T-helper 2 cell treated with Interferon-gamma antibody and Interleukin-4, amounts not matched to agents 100 ng/mL and 5 ng/mL, for 36 hours (primary cell): Measurements from ENCODE around the gene GALNT10. TPM values are rescaled to one million over a fixed set of nuclear protein-coding genes. Genes with fewer than 3 reads are reported as not detected.

Experiments used
- intact Hi-C: fragments of 100-400 bp; cut with micrococcal nuclease; formaldehyde crosslinking; loops from one replicate; pipeline ENCODE4 v1.15.1; 2023
- total RNA-seq: library from RNA; stranded (reverse); gene quantifications from 2 replicates; pipeline ENCODE4 v1.2.3, GENCODE V29; 2022

GALNT10 gene
- total RNA-seq, 1 donor from 2014 or later = 38.4 TPM

DNA sequence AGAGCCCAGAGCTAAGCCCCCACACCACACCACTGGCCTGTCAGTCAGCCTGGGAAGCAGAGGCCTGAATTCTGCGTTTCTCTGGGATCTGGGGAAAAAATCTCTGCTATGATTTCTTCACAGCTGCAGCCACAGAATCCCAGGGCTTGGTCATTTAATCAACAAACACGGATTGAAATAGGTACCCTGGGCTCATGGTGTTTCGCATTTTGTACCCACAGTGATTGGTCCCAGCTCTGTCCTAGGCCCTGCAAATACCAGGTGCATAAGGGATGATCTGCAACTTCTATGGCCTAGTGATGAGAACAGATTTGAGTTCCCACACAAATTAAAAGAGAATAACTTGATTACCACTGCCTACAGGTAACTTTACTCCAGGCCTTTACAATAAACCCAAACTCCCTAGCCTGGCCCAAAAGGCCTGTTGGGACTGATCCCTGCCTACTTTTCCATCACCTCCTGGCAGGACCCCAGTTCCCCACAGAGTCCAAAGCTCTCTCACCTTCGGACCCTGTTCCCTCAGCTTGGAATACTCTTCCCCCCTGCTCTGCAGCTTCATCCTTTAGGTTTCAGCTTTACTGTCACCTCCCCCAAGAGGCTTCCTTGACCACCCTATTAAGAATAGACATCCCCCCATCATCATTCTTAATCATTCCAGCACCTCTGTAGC lies 240.6 kb downstream of the GALNT10 start:
- intact Hi-C loops = no loop called here

- intact Hi-C loops = no loop called here
These were observed 244.7 kb downstream of the GALNT10 start for GRCh38 chr5:154435226-154435625.

- intact Hi-C loops = no loop called here
These were observed 246.9 kb downstream of the GALNT10 start for GRCh38 chr5:154437281-154437965.

DNA sequence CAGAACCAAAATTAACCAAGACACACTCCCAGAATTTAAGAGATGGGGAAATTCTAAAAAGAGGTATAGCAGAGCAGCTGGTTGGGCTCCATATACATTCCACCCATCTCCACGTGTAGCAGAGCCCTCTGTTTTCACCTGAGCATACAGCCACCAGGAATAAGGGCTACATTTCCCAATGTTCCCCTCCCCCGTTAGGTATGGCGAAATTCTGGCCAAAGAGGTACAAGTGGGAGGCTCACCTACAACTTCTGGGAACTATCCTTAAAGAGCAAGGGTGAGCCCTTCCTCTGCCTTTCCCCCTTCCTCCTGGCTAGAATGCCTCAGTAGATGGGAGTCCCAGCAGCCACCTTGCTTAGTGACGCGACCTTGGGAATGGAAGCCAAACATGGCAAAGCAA lies 250.0 kb downstream of the GALNT10 start:
- intact Hi-C loops = no loop called here

DNA sequence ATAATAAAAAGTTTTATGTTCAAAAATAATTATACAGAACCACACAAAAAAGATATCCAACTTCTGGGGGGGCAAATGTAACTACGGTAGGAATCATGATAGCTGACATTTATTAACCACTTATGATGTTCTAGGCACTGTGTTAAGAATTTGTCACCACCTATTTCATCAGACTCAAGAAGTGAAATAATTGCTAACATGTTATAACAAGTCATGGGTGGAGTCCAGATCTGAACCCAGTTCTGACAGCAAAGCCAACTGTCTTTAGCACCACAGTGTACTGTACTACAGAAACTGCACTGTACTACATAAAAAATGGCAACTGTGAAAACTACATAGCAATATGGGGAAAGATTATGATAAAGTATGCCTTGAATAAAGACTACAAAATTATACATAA lies 252.3 kb downstream of the GALNT10 start:
- intact Hi-C loops = no loop called here

DNA sequence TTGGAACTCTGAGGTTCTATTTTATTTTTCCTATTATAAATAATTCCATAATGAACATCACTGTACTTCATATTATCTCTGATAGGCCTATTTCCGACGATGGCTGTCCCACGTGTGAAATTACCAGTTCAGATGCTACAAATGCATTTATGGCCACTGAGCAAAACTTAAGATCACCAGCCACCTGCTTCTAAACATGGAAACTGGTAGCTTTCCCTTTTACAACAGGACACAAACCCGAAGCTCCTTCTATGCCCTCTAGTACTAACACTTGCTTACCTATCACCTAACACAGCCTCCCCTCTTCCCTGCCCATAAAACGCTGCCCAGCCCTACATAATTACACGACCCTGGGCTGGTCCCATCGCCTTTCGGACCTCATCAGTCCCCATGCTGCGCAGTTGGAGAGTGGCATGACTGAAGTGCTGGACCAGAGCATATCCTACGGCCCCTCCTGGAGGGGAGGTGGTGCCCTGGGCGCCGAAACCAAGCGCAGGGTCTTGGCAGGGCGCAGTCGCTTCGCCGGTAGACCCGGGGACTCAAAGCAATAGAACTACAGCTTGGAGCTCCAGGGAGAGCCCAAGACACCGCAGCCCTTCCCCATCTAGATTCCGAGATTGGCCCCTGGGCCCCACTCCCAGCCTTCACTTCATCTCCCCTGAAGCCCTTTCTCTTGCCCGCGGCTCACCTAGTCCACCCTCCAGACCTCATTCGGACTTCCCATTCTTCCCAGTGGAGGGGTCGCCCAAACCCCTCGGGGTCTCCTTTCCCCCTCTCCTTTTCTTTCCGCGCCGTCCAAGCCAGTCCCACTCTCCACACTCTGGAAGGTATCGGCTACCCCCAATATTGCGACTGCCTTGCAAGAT lies 254.3 kb downstream of the GALNT10 start:
- intact Hi-C loops = loop anchor here (1.0 to 2.0 kb wide), 6 partner anchors 254 to 497 kb away; partner anchors contain the start of genes CNOT8, FAM114A2, GALNT10 and LARP1

GRCh38 chr5:154445422-154446194 lies 255.1 kb downstream of the GALNT10 start, which contains the start of gene SAP30L:
Gene SAP30L (plus strand): TSS chr5:154445997. CDS start chr5:154446605, 608 bp downstream.
- intact Hi-C loops = loop anchor here (1.0 to 2.0 kb wide), 6 partner anchors 255 to 496 kb away; partner anchors contain the start of genes CNOT8, FAM114A2, GALNT10 and LARP1

GRCh38 chr5:154446195-154447088 lies 255.9 kb downstream of the GALNT10 start:
- intact Hi-C loops = no loop called here

DNA sequence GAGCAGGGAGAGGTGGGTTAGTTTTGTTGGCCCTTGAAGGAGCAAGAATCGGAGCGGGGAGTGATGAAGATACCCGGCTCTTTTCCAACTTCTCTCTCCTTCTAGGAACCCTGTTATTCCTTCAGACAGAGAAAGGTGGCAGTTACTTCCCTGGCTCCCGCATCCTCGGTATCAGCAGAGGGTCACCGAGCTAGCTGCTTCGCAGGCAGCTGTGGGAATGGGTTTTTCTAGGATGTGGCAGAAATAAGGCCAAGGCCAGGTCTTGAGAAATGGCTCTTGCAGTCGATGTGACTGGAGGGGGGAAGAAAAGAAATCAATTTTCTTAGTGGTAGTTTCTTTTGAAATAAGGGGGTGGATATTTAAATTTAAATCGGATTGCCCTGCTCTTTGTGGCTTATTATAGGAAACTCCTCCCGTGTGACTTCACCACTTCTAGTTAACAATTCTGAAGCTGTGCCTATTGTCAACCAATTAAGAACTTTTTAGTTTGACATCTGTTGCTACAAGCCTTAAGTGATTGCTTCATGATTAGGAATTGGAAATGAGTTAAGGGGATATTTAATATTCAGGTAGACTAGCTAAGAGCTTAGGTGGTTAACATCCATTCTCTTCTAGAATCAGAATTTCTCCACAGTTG lies 256.7 kb downstream of the GALNT10 start:
- intact Hi-C loops = no loop called here

GRCh38 chr5:154449786-154450185 lies 259.3 kb downstream of the GALNT10 start:
- intact Hi-C loops = no loop called here

GRCh38 chr5:154451957-154452356 lies 261.4 kb downstream of the GALNT10 start:
- intact Hi-C loops = no loop called here

DNA sequence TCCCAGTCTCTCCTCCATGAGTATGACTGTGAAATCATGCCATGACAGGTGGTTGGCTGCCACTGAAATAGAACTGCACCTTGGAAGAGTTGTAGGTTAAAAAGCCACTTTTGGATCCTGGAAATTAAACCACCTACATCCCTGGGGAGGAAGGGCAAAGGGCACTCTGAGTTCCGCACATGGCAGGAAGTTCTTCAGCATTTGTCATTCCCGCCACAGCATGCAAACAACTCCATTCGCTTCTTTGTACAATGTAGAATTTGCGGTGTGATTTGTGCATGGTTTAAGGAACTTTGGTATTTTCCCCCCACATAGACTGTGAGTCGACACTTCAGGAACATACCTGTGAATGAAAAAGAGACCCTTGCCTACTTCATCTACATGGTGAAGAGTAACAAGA lies 265.1 kb downstream of the GALNT10 start:
- intact Hi-C loops = no loop called here

DNA sequence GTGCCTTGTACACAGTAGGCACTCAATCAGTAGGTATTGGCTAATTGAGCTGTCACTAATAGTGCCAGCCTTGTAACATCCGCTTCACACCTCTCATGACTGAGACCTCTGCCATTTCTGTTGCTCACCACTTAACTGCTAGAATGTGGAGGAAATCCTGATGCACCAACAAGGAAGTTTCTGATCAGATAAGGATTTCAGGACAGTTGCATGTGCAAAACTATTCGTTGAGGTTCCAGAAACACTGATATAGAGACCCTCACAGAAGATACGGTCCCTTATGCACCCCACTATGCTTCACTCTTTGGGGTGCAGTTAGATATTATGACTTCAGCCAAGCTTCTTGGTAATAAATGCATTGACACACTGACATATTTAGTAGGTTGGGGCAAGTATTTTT lies 266.0 kb downstream of the GALNT10 start:
- intact Hi-C loops = no loop called here

- intact Hi-C loops = no loop called here
These were observed 268.5 kb downstream of the GALNT10 start for GRCh38 chr5:154459015-154459414.

GRCh38 chr5:154460172-154460571 lies 269.6 kb downstream of the GALNT10 start:
- intact Hi-C loops = no loop called here

DNA sequence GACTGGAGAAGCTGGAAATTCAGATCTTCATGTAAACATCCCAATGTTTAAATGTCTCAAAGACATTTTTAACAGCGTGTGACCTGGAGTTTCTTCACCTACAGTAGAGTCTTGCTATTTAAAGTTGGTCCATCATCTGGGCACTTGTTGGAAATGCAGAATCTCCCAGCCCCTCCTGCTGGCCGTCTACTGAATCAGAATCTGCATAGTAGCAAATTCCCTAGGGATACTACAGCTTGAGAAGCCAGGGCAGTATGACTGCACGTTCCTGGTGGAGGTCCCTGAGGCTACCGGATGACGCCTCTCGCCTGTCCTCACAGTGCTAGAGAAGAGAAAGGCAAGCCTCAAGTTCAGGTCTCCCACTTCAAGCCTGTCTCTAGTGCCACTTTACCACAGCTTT lies 271.0 kb downstream of the GALNT10 start:
- intact Hi-C loops = no loop called here

DNA sequence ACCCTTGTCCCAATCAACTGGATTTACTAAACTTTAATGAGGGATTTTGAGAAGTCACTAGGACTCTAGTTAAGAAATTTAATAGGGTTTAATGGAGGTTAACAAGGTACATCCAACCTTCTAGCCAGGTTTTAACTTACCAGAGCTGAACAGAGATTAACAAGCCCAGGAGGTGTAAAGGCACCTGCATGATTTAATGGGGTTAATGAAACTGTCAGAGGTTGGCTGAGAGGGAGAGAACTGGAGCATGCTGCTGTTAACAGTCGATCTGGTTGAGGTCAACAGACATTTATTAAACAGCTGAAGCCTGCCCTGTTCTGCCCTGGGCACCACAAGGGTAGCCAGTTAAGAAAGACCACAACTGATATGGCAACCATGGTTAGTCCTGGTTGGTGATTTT lies 273.9 kb downstream of the GALNT10 start:
- intact Hi-C loops = no loop called here

- intact Hi-C loops = loop anchor here (5.0 kb wide), 1 partner anchor 393 kb away; no protein-coding TSS in a partner anchor
These were observed 274.6 kb downstream of the GALNT10 start for GRCh38 chr5:154465169-154465568.

DNA sequence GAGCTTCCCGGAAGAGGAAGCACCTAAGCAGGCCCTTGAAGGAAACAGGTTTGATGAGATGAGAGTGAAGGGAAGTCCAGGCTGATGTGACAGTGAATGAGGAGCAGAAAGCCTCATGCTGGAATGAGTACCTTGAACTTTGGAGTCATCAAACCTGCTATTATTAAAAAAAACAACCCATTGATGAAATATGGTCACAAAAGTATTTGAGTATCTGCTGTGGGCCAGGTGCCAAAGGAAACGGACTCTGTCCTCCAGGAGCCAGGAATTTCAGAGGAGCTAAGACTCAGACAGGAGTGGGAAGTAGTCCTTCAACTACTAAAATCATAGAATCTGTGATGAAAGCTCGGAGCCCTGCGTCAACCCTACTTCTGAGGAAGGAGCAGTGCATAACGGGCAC lies 275.6 kb downstream of the GALNT10 start:
- intact Hi-C loops = loop anchor here (5.0 kb wide), 1 partner anchor 394 kb away; no protein-coding TSS in a partner anchor
